BJ (cell line): ENCODE results near the gene NDUFA6. TPM values are rescaled to one million over a fixed set of nuclear protein-coding genes. Genes with fewer than 3 reads are reported as not detected.

Source experiments
- CTCF ChIA-PET: fragments of 350-600 bp; formaldehyde crosslinking; extraction: SDS; loops from one replicate; lab custom pipeline; 2021; ENCODE audit warnings: antibody characterized with exemption, inconsistent platforms; lab: Yijun Ruan, JAX
- POLR2A ChIA-PET: fragments of 300-600 bp; sonication (Branson Sonifier 250); formaldehyde crosslinking; extraction: SDS; loops from one replicate; lab custom pipeline; 2021; ENCODE audit warnings: antibody characterized with exemption; lab: Charles Lee
- DNase-seq: peaks from one replicate; pipeline ENCODE4 v3.0.0-alpha.2; 2011; ENCODE audit warnings: low read depth
- H3K27me3 ChIP-seq: 2 replicates; pipeline ENCODE4 v1.6.0; 2011; ENCODE audit warnings: low read length; ENCODE audit not compliant: control insufficient read depth, insufficient read depth
- H3K36me3 ChIP-seq: 2 replicates; pipeline ENCODE4 v1.5.1; 2011; ENCODE audit warnings: low read length; ENCODE audit not compliant: control insufficient read depth, insufficient read depth
- H3K4me3 ChIP-seq: 2 replicates; pipeline ENCODE4 v1.5.1; 2011; ENCODE audit warnings: low read depth, mild to moderate bottlenecking, control low read depth, low read length
- polyA plus RNA-seq: library from polyadenylated mRNA; depleted of rRNA; stranded (reverse); fragments of >200 nt; gene quantifications from 2 replicates; pipeline ENCODE4 v1.2.3, GENCODE V29; 2011
- TF ChIP-seq, protein P1 (sequence below): IDR thresholded peaks from 2 replicates; pipeline ENCODE4 v1.5.1; 2011; ENCODE audit warnings: low read depth, mild to moderate bottlenecking, control low read depth, inconsistent platforms, low read length, moderate library complexity; ENCODE audit not compliant: insufficient read depth

NDUFA6 gene
- polyA plus RNA-seq, 1 experiment: 76.0 TPM

DNA sequence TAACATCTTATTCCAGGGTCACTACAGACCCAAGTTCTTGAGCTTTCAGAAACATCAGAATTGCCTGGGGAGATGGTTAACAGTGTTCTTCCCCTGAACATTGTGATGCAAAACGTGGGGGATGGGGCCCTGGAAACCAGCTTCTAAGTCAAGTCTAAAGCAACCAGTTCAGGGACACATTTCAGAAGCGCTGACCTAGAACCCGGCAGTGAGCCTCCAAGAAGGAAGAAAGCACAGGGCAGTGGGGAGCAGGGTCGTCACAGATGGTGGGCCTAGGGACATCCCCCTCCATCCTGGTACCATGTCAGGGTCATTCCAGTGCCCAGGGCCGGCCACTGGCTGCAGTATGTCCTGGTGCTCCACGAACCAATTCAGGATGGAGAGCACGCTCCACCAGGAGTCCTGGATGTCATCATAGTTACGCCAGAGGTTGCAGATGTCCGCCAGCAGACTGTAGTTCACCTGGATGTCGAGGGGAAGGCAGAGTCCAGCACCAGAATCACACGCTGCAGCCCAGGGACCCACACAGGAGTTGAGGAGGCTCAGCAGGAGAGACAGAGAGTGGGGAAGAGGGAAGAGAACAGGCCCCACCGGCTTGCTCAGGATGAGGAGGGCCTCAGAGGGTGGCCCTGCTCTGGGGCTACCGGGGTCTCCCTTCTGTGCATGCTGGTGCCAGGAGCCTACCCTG, 25.0 kb downstream of the NDUFA6 start:
- CTCF ChIA-PET: interaction anchor here (1.0 kb wide), 1 partner anchor 25 kb away, joined by 3 read pairs; the partner anchor contains the start of gene NDUFA6

DNA sequence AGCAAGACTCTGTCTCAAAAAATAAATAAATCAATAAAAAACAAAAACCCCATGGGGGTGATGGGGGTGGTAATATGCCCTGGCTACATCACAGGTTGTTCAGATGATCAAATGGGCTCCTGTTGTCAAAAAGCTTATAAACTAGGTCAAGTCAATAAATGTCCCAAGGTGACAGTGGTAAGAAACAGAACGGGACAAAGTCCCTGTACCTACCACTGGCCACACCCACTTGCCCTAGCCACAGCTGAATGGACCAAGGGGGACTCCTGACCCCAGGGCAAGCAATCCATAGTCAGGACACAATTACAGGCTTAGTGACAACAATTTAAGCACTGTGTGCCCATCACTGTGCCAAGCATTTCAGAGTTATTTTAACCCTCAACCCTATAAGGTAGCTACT, 25.9 kb downstream of the NDUFA6 start:
- CTCF ChIA-PET: interaction anchor here (0.5 to 1.1 kb wide), 3 partner anchors 10 to 26 kb away, joined by 3 read pairs; partner anchors contain the start of gene NDUFA6
- POLR2A ChIA-PET: interaction anchor here (0.5 to 0.7 kb wide), 2 partner anchors 24 to 34 kb away, joined by 4 to 11 read pairs; no protein-coding TSS in a partner anchor
- no peak overlapping the region for H3K4me3 ChIP-seq
- no peaks in the 10 kb centered on the region for H3K27me3 ChIP-seq
- DNase-seq: no peak
- peaks cover 7% of the 10 kb centered on the region for H3K36me3 ChIP-seq
- TF ChIP-seq, protein P1, sequence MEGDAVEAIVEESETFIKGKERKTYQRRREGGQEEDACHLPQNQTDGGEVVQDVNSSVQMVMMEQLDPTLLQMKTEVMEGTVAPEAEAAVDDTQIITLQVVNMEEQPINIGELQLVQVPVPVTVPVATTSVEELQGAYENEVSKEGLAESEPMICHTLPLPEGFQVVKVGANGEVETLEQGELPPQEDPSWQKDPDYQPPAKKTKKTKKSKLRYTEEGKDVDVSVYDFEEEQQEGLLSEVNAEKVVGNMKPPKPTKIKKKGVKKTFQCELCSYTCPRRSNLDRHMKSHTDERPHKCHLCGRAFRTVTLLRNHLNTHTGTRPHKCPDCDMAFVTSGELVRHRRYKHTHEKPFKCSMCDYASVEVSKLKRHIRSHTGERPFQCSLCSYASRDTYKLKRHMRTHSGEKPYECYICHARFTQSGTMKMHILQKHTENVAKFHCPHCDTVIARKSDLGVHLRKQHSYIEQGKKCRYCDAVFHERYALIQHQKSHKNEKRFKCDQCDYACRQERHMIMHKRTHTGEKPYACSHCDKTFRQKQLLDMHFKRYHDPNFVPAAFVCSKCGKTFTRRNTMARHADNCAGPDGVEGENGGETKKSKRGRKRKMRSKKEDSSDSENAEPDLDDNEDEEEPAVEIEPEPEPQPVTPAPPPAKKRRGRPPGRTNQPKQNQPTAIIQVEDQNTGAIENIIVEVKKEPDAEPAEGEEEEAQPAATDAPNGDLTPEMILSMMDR: no peak

More for the DNA sequence above, 25.0 kb downstream of the NDUFA6 start:
- DNase-seq: no peak
- Histone ChIP-seq H3K36me3 (peaks cover 7% of the 10 kb centered on the region), H3K4me3 (no peak overlapping the region), H3K27me3 (no peaks in the 10 kb centered on the region)
- TF ChIP-seq, protein P1: no peak
- POLR2A ChIA-PET: no interaction called here

DNA sequence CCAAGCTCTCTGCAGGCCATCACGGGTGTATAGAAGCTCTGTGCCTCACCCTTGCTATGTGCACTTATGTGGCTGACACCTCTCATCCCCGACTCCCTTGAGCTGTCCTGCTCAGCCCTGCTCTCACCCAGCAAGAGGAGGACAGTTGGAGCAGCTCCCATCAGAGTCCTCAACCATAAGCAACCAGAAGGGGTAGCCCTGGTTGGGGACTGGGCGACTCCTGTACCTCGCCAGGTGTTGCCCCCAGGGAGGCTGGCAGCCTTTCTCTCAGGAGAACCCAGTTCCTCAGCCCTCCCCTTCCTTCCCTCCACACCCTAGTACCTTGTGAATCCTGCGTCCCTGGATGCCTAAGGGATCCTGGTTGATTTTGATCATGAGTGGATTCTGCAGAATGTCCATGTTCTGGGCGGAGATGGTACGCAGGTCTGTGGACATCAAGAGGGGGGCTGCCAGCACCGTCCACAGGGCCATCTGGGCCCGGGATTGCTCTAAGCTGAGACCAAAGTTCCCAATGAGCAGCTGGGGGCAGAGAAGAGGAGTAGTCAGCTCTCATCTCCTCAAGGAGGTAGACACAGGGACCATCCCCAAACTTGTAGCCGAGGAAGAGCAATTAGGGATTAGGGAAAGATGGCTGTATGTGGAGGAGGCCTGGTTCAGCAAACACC, 27.9 kb downstream of the NDUFA6 start:
- ChIA-PET POLR2A (no interaction called here), CTCF (interaction anchor here (0.7 to 1.3 kb wide), 2 partner anchors 11 to 949 kb away, joined by 3 to 4 read pairs; no protein-coding TSS in a partner anchor)
- no peaks in the 10 kb centered on the region for H3K27me3 ChIP-seq
- H3K36me3 ChIP-seq: peaks cover 11% of the 10 kb centered on the region
- no peak overlapping the region for H3K4me3 ChIP-seq
- DNase-seq: no peak
- TF ChIP-seq, protein P1: no peak

DNA sequence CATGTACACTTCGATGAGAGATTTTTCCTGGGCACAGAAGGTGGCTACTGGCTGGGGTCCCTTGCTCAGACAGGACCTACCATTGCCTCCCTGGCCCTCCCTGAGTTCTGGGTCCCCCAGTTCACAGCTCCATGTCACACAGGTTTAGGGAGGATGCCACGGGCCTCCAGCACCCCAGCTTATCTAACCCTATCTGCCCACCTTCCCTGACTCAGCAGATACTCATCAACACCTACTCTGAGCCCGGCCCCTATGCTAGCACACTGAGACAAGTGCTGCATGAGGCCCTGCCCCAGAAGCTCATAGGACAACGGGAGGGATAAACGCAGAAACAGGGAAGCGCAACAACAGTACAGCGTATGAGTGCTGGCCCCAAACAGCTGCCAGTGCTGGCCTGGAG, 29.5 kb downstream of the NDUFA6 start:
- DNase-seq: no peak
- Histone ChIP-seq H3K27me3 (no peaks in the 10 kb centered on the region), H3K4me3 (no peak overlapping the region), H3K36me3 (peaks cover 7% of the 10 kb centered on the region)
- ChIA-PET CTCF (interaction anchor here (1.7 kb wide), 1 partner anchor 13 kb away, joined by 4 read pairs; the partner anchor contains the start of gene PHETA2), POLR2A (no interaction called here)
- TF ChIP-seq, protein P1: no peak

DNA sequence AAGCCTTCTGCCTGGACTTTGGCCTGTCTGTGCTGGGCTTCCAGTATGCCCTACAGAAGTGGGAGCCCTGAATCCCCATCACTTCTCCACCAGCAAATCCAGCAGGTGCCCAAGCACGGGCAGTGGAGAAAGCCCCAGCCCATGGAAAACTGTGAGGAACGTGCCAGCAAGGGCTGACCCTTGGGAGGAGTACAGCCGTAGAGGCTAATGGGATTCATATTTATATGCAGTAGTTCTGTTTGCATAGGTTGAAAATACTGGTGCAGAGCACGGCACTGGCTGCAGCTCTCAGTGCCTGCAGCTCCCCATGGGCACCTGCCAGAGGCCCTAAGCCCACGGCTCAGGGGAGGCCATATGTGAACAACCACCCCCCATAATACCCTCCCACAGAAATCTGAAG, 30.1 kb downstream of the NDUFA6 start:
- ChIA-PET POLR2A (no interaction called here), CTCF (interaction anchor here (0.5 to 1.7 kb wide), 2 partner anchors 10 to 14 kb away, joined by 3 to 4 read pairs; partner anchors contain the start of gene PHETA2)
- TF ChIP-seq, protein P1: no peak
- no peak for DNase-seq
- Histone ChIP-seq H3K27me3 (no peaks in the 10 kb centered on the region), H3K4me3 (no peak overlapping the region), H3K36me3 (peaks cover 7% of the 10 kb centered on the region)
